WTC11 (cell line): ENCODE data around the gene TIMM29. TPM values are rescaled to one million over a fixed set of nuclear protein-coding genes. Genes with fewer than 3 reads are reported as not detected.
A peak's percentile ranks its signal among the peaks of the same experiment; 100 is the strongest.

Source experiments
- ATAC-seq: fragments of 200-7000 bp; cut with Tn5 transposase; 2 replicates; pipeline ENCODE4 v1.10.0; 2021; ENCODE audit warnings: mild to moderate bottlenecking, moderate library complexity
- CTCF ChIA-PET: fragments of 300-600 bp; sonication (Branson Sonifier 250); formaldehyde crosslinking; loops from one replicate; lab custom pipeline; 2021; ENCODE audit warnings: antibody characterized with exemption; lab: Charles Lee
- POLR2A ChIA-PET: fragments of 350-600 bp; sonication (Branson Sonifier 250); formaldehyde crosslinking; loops from one replicate; lab custom pipeline; 2021; ENCODE audit warnings: antibody characterized with exemption; lab: Charles Lee
- DNase-seq: peaks from one replicate; pipeline ENCODE4 v3.0.0; 2021; ENCODE audit warnings: low spot score
- H3K27ac Mint-ChIP-seq: 2 replicates; pipeline ENCODE4 v1.8.0; 2021; ENCODE audit warnings: mixed read lengths
- H3K27me3 Mint-ChIP-seq: 2 replicates; pipeline ENCODE4 v1.8.0; 2021; ENCODE audit warnings: low read depth, mild to moderate bottlenecking, moderate library complexity, mixed read lengths
- H3K36me3 Mint-ChIP-seq: 2 replicates; pipeline ENCODE4 v1.8.0; 2021; ENCODE audit warnings: mixed read lengths
- H3K4me1 Mint-ChIP-seq: 2 replicates; pipeline ENCODE4 v1.8.0; 2022; ENCODE audit warnings: mixed read lengths
- H3K4me3 Mint-ChIP-seq: 2 replicates; pipeline ENCODE4 v1.8.0; 2021; ENCODE audit warnings: mild to moderate bottlenecking, moderate library complexity, mixed read lengths
- H3K9me3 Mint-ChIP-seq: 2 replicates; pipeline ENCODE4 v1.8.0; 2021; ENCODE audit warnings: mixed read lengths
- ATF1 ChIP-seq: sonication (generic); formaldehyde crosslinking; IDR thresholded peaks from 2 replicates; pipeline ENCODE4 v1.8.1; 2023; ENCODE audit warnings: mild to moderate bottlenecking, moderate library complexity, missing genetic modification reagents
- CBFB ChIP-seq: sonication (generic); formaldehyde crosslinking; IDR thresholded peaks from 2 replicates; pipeline ENCODE4 v1.8.1; 2022; ENCODE audit warnings: mild to moderate bottlenecking, low read depth, missing genetic modification reagents
- E2F1 ChIP-seq: sonication (generic); formaldehyde crosslinking; IDR thresholded peaks from 2 replicates; pipeline ENCODE4 v1.8.0; 2022; ENCODE audit warnings: mild to moderate bottlenecking, missing genetic modification reagents
- ELF4 ChIP-seq: sonication (generic); formaldehyde crosslinking; IDR thresholded peaks from 2 replicates; pipeline ENCODE4 v1.8.1; 2022; ENCODE audit warnings: low read depth, mild to moderate bottlenecking, moderate library complexity, missing genetic modification reagents
- FOXJ3 ChIP-seq: sonication (generic); formaldehyde crosslinking; IDR thresholded peaks from 2 replicates; pipeline ENCODE4 v1.9.0; 2021; ENCODE audit warnings: missing genetic modification reagents, mild to moderate bottlenecking, borderline replicate concordance
- GABPB1 ChIP-seq: sonication (generic); formaldehyde crosslinking; IDR thresholded peaks from 2 replicates; pipeline ENCODE4 v1.8.1; 2023; ENCODE audit warnings: mild to moderate bottlenecking, missing genetic modification reagents
- GTF2I ChIP-seq: fragments of 250-450 bp; sonication (Bioruptor Pico); conservative IDR thresholded peaks from 2 replicates; pipeline ENCODE4 v1.4.0; 2021; ENCODE audit warnings: mild to moderate bottlenecking
- IRF2 ChIP-seq: sonication (generic); formaldehyde crosslinking; IDR thresholded peaks from 2 replicates; pipeline ENCODE4 v1.8.0; 2022; ENCODE audit warnings: low read depth, missing genetic modification reagents, borderline replicate concordance
- MXD4 ChIP-seq: fragments of 250-450 bp; sonication (Bioruptor Pico); IDR thresholded peaks from 2 replicates; pipeline ENCODE4 v1.8.0; 2021; ENCODE audit warnings: mild to moderate bottlenecking, moderate library complexity, borderline replicate concordance
- PRRX2 ChIP-seq: fragments of 250-450 bp; sonication (Bioruptor Pico); IDR thresholded peaks from 2 replicates; pipeline ENCODE4 v1.8.0; 2021; ENCODE audit warnings: mild to moderate bottlenecking
- SMAD3 ChIP-seq: sonication (generic); formaldehyde crosslinking; IDR thresholded peaks from 2 replicates; pipeline ENCODE4 v1.8.0; 2022; ENCODE audit warnings: missing genetic modification reagents, mild to moderate bottlenecking, borderline replicate concordance
- TEAD1 ChIP-seq: sonication (generic); formaldehyde crosslinking; IDR thresholded peaks from 2 replicates; pipeline ENCODE4 v1.8.0; 2022; ENCODE audit warnings: mild to moderate bottlenecking, missing genetic modification reagents
- ZNF138 ChIP-seq: sonication (generic); formaldehyde crosslinking; conservative IDR thresholded peaks from 2 replicates; pipeline ENCODE4 v1.8.1; 2022; ENCODE audit warnings: mild to moderate bottlenecking, moderate library complexity, missing genetic modification reagents
- ZNF317 ChIP-seq: sonication (generic); formaldehyde crosslinking; IDR thresholded peaks from 2 replicates; pipeline ENCODE4 v1.8.1; 2023; ENCODE audit warnings: low read depth, mild to moderate bottlenecking, moderate library complexity, missing genetic modification reagents, borderline replicate concordance
- ZNF416 ChIP-seq: fragments of 250-450 bp; sonication (Bioruptor Pico); IDR thresholded peaks from 2 replicates; pipeline ENCODE4 v1.9.0; 2021; ENCODE audit warnings: mild to moderate bottlenecking, inconsistent platforms
- ZNF423 ChIP-seq: fragments of 250-450 bp; sonication (Bioruptor Pico); IDR thresholded peaks from 2 replicates; pipeline ENCODE4 v2.1.2; 2022; ENCODE audit warnings: mild to moderate bottlenecking, moderate library complexity
- ZNF671 ChIP-seq: fragments of 250-450 bp; sonication (Bioruptor Pico); IDR thresholded peaks from 2 replicates; pipeline ENCODE4 v1.8.0; 2021; ENCODE audit warnings: mild to moderate bottlenecking
- total RNA-seq: library from RNA; stranded (reverse); gene quantifications from 3 replicates; pipeline ENCODE4 v1.2.3, GENCODE V29; 2021
- TF ChIP-seq, protein P1 (sequence below): sonication (generic); formaldehyde crosslinking; IDR thresholded peaks from 2 replicates; pipeline ENCODE4 v1.8.1; 2023; ENCODE audit warnings: mild to moderate bottlenecking, missing genetic modification reagents, borderline replicate concordance

TIMM29 gene
- total RNA-seq, 1 experiment from 2014 or later: 33.8 TPM

DNA sequence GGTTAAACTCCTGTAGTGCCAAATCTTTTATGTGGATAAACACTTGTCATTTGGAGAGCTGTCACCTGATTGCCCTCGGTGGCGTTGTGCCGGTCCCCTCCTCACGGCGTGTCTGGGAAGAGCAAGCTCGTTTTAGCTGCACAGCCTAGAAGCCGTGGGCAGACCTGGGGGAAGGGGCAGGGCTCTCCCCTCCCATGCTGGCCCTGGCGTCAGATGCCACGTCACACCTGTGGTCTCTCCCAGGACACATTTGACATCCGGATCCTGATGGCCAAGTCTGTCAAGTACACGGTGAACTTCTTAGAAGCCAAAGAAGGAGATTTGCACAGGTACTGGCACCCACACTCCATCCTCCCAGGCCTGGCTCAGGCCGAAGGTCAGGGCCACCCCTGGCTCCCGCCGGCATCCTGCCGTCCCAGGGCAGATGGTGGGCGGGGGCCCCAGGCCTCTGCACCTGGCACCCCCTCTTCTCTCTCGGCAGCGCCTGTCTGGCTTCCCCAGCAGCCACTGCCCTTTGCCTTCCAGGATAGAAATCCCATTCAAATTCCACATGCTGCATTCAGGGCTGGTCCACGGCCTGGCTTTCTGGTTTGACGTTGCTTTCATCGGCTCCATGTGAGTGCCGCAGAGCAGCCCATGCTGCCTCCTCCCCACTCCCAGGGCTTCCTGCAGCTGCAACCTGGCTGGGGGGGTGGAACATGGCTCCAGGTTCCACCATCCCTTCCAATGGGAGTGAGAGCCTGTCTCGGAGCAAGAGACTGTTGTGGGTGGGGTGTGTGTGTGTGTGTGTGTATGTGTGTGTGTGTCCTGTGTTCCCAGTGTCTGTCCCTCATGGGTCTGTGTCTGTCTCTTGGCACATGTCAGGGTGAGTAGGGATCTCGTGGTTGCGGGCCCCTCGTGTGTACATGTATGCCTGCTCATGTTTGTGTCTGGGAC lies 9.0 kb upstream of the TIMM29 start:
- CTCF ChIA-PET: interaction anchor here (1.2 kb wide), 1 partner anchor 17 kb away, joined by 5 read pairs; no protein-coding TSS in a partner anchor
- H3K27ac Mint-ChIP-seq: no peak overlapping the region
- no peak for TF ChIP-seq PRRX2 (CRISPR knock-in tag)
- no peak for TF ChIP-seq GTF2I (CRISPR knock-in tag)
- TF ChIP-seq ZNF317: no peak
- TF ChIP-seq FOXJ3 (CRISPR knock-in tag): no peak
- no peak for TF ChIP-seq TEAD1 (CRISPR knock-in tag)
- no peak for TF ChIP-seq ELF4
- no peak for TF ChIP-seq SMAD3
- no peak for TF ChIP-seq E2F1 (CRISPR knock-in tag)
- no peak for TF ChIP-seq ZNF423 (CRISPR knock-in tag)
- TF ChIP-seq MXD4 (CRISPR knock-in tag): no peak
- no peak for TF ChIP-seq ZNF671 (CRISPR knock-in tag)
- TF ChIP-seq ZNF416 (CRISPR knock-in tag): no peak
- no peak for TF ChIP-seq ZNF138 (CRISPR knock-in tag)
- TF ChIP-seq, all 79 proteins: peak for 0
- H3K4me1 Mint-ChIP-seq: no peaks in the 10 kb centered on the region
- H3K4me3 Mint-ChIP-seq: no peak overlapping the region
- POLR2A ChIA-PET: no interaction called here
- H3K36me3 Mint-ChIP-seq: peaks cover 9% of the 10 kb centered on the region
- ATAC-seq: no peak
- no peaks in the 10 kb centered on the region for H3K27me3 Mint-ChIP-seq
- no peaks in the 10 kb centered on the region for H3K9me3 Mint-ChIP-seq
- DNase-seq: no peak

DNA sequence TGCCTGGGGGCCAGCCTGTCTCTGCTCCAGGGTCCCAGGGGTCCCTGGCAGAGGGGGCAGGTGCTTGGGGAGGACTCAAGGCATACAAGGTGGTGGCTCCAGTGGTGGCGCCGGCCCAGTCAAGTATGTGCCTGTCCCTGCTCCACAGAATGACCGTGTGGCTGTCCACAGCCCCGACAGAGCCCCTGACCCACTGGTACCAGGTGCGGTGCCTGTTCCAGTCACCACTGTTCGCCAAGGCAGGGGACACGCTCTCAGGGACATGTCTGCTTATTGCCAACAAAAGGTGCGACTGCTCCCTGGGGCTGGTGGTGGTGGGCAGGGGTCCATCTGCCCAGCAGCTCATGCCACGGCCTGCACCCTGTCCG lies 8.3 kb upstream of the TIMM29 start:
- TF ChIP-seq CBFB: no peak
- TF ChIP-seq ATF1: 0 out of 2 replicates have a peak, but pooled peaks have one; percentile 5
- TF ChIP-seq GABPB1 (CRISPR knock-in tag): no peak
- no peak for TF ChIP-seq IRF2
- CTCF ChIA-PET: no interaction called here
- H3K27ac Mint-ChIP-seq: no peak overlapping the region
- no peaks in the 10 kb centered on the region for H3K27me3 Mint-ChIP-seq
- no peaks in the 10 kb centered on the region for H3K9me3 Mint-ChIP-seq
- no peak overlapping the region for H3K4me3 Mint-ChIP-seq
- peaks cover 11% of the 10 kb centered on the region for H3K36me3 Mint-ChIP-seq
- ATAC-seq (no peak), DNase-seq (no peak)
- POLR2A ChIA-PET: no interaction called here
- no peaks in the 10 kb centered on the region for H3K4me1 Mint-ChIP-seq

DNA sequence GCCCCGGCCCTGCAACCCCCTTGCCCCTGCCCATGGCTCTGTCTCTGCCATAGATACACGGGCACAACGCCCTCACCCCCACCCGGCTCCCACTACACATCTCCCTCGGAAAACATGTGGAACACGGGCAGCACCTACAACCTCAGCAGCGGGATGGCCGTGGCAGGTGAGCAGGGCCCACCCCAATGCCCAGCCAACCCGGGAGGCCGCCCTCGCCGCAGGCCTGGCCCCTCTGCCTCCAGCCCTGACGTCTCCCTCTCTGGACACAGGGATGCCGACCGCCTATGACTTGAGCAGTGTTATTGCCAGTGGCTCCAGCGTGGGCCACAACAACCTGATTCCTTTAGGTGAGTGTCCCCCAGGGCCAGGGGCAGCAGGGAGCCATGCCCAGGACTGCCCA lies 7.8 kb upstream of the TIMM29 start:
- CTCF ChIA-PET: no interaction called here
- H3K4me1 Mint-ChIP-seq: no peaks in the 10 kb centered on the region
- DNase-seq: no peak

More for the DNA sequence above, 7.8 kb upstream of the TIMM29 start:
- H3K36me3 Mint-ChIP-seq: peaks cover 14% of the 10 kb centered on the region
- no peaks in the 10 kb centered on the region for H3K27me3 Mint-ChIP-seq
- POLR2A ChIA-PET: no interaction called here
- no peaks in the 10 kb centered on the region for H3K9me3 Mint-ChIP-seq
- TF ChIP-seq ATF1 (0 out of 2 replicates have a peak, but pooled peaks have one; percentile 14), GABPB1 (CRISPR knock-in tag) (no peak), PRRX2 (CRISPR knock-in tag) (no peak)
- TF ChIP-seq, protein P1, sequence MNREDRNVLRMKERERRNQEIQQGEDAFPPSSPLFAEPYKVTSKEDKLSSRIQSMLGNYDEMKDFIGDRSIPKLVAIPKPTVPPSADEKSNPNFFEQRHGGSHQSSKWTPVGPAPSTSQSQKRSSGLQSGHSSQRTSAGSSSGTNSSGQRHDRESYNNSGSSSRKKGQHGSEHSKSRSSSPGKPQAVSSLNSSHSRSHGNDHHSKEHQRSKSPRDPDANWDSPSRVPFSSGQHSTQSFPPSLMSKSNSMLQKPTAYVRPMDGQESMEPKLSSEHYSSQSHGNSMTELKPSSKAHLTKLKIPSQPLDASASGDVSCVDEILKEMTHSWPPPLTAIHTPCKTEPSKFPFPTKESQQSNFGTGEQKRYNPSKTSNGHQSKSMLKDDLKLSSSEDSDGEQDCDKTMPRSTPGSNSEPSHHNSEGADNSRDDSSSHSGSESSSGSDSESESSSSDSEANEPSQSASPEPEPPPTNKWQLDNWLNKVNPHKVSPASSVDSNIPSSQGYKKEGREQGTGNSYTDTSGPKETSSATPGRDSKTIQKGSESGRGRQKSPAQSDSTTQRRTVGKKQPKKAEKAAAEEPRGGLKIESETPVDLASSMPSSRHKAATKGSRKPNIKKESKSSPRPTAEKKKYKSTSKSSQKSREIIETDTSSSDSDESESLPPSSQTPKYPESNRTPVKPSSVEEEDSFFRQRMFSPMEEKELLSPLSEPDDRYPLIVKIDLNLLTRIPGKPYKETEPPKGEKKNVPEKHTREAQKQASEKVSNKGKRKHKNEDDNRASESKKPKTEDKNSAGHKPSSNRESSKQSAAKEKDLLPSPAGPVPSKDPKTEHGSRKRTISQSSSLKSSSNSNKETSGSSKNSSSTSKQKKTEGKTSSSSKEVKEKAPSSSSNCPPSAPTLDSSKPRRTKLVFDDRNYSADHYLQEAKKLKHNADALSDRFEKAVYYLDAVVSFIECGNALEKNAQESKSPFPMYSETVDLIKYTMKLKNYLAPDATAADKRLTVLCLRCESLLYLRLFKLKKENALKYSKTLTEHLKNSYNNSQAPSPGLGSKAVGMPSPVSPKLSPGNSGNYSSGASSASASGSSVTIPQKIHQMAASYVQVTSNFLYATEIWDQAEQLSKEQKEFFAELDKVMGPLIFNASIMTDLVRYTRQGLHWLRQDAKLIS (CRISPR knock-in tag): no peak
- no peak overlapping the region for H3K4me3 Mint-ChIP-seq
- no peak for ATAC-seq
- no peak overlapping the region for H3K27ac Mint-ChIP-seq
